ENCODE measurements around the gene PFDN4. TPM values are rescaled to one million over a fixed set of nuclear protein-coding genes. Genes with fewer than 3 reads are reported as not detected.

Gene PFDN4
- polyA plus RNA-seq, 2 of the 4 experiments (the other 2 are of a cell fraction) = 140 to 146 TPM

- peak overlapping the region; percentile 93 for H3K4me2 ChIP-seq
- peak; percentile 19 to 36; a peak in 5 of 6 replicates for ATAC-seq
- H3K4me3 ChIP-seq = peak overlapping the region; percentile 83
- CTCF ChIA-PET = interaction anchor here (0.6 to 2.2 kb wide), 5 partner anchors 24 to 69 kb away, joined by 4 to 11 read pairs (median 4); no protein-coding TSS in a partner anchor
- H3K4me1 ChIP-seq = peaks cover 37% of the 10 kb centered on the region
- FAIRE-seq = no peak
- no peaks in the 10 kb centered on the region for H3K9me3 ChIP-seq
- WGBS (ENCODE audit: missing lambda C conversion rate) = 2% methylated on average over 41 of the region's 66 CpGs
- POLR2A ChIA-PET = interaction anchor here (0.8 to 7.0 kb wide), 11 partner anchors 11 to 76 kb away, joined by 3 to 69 read pairs (median 10); no protein-coding TSS in a partner anchor
- no peak for DNase-seq (ENCODE audit: low read depth in 1 of 2, low spot score in 1 of 2)
- peak overlapping the region; percentile 93 to 100 for H3K27ac ChIP-seq
- TF ChIP-seq CEBPB (IDR thresholded peaks at IDR 0.05) = no peak
- peak; percentile 47 for TF ChIP-seq REST (IDR thresholded peaks at IDR 0.05)
- TF ChIP-seq HOXB13 (CRISPR knock-in tag; IDR thresholded peaks at IDR 0.05; ENCODE audit: low read depth) = no peak
- TF ChIP-seq CTCF (IDR thresholded peaks at IDR 0.05) = no peak
- TF ChIP-seq HOXB5 (CRISPR knock-in tag; IDR thresholded peaks at IDR 0.05) = no peak
- TF ChIP-seq RFX5 (IDR thresholded peaks at IDR 0.05) = no peak
- TF ChIP-seq CBX8 (IDR thresholded peaks at IDR 0.05) = no peak
- no peak; the same call in 2 of the 3 replicates for TF ChIP-seq BCL3 (IDR thresholded peaks at IDR 0.05)
- no peak for TF ChIP-seq HES2 (IDR thresholded peaks at IDR 0.05)
- TF ChIP-seq NPAS2 (CRISPR knock-in tag; IDR thresholded peaks at IDR 0.05; ENCODE audit: borderline replicate concordance) = no peak
- 0 out of 5 replicates have a peak, but pooled peaks of 1 of the 2 experiments have one; percentile 4 for TF ChIP-seq RAD21 (conservative IDR thresholded peaks at IDR 0.05 in 1 of 2, IDR thresholded peaks at IDR 0.05 in 1 of 2)
- no peak for TF ChIP-seq EHF (CRISPR knock-in tag; IDR thresholded peaks at IDR 0.05)
- no peak for TF ChIP-seq JUNB (IDR thresholded peaks at IDR 0.05)
- no peak for TF ChIP-seq EHMT2 (IDR thresholded peaks at IDR 0.05; ENCODE audit: low read depth)
- no peak for TF ChIP-seq RCOR1 (IDR thresholded peaks at IDR 0.05; ENCODE audit: low read depth, low read length)
- TF ChIP-seq FOSB (CRISPR knock-in tag; IDR thresholded peaks at IDR 0.05) = no peak
- TF ChIP-seq GATA3 (IDR thresholded peaks at IDR 0.05; ENCODE audit: borderline replicate concordance) = peak; percentile 44; the same call in 1 of the 2 replicates
- 0 out of 2 replicates have a peak, but pooled peaks have one; percentile 13 for TF ChIP-seq USF2 (IDR thresholded peaks at IDR 0.05)
- TF ChIP-seq HEYL (CRISPR knock-in tag; IDR thresholded peaks at IDR 0.05) = no peak
- no peak for TF ChIP-seq CHD2 (IDR thresholded peaks at IDR 0.05; ENCODE audit: low read length, partially characterized antibody)
- peak; percentile 54 for TF ChIP-seq MAX (IDR thresholded peaks at IDR 0.05)
- no peak for TF ChIP-seq ATOH8 (CRISPR knock-in tag; IDR thresholded peaks at IDR 0.05; ENCODE audit: low read depth)
- TF ChIP-seq HMGXB4 (CRISPR knock-in tag; IDR thresholded peaks at IDR 0.05; ENCODE audit: borderline replicate concordance) = 0 out of 2 replicates have a peak, but pooled peaks have one; percentile 45
- no peak for TF ChIP-seq BHLHE40 (IDR thresholded peaks at IDR 0.05; ENCODE audit: low read depth, low read length)
- no peak for TF ChIP-seq RARB (CRISPR knock-in tag; IDR thresholded peaks at IDR 0.05)
- no peak for TF ChIP-seq ESRRA (IDR thresholded peaks at IDR 0.05; ENCODE audit: borderline replicate concordance, low read length)
- no peak for TF ChIP-seq ZSCAN20 (CRISPR knock-in tag; IDR thresholded peaks at IDR 0.05)
- no peak for TF ChIP-seq MAFK (IDR thresholded peaks at IDR 0.05; ENCODE audit: partially characterized antibody)
- TF ChIP-seq HDAC2 (IDR thresholded peaks at IDR 0.05) = peak; percentile 37; the same call in 1 of the 2 replicates
Observed at GRCh38 chr20:54172856-54173652, 34.8 kb upstream of the PFDN4 start.

All from A549 (cell line).